Esophagus squamous epithelium (tissue), 5 donors: ENCODE measurements around the gene POU6F2. TPM values are rescaled to one million over a fixed set of nuclear protein-coding genes. Genes with fewer than 3 reads are reported as not detected.

Source experiments
- DNase-seq: peaks from one replicate; lab custom pipeline; 2025; lab: John Stamatoyannopoulos, UW
- H3K27ac ChIP-seq, 4 donors: fragments of 200-600 bp; sonication (generic); one replicate each; pipeline ENCODE4 v1.5.1; 2016 to 2019; ENCODE audit warnings: mild to moderate bottlenecking in 1 of 4
- H3K27me3 ChIP-seq, 4 donors: fragments of 200-600 bp; sonication (generic); 1 replicate in 3 of 4; 2 replicates in 1 of 4; pipeline versions ENCODE4 v1.5.1 to v1.6.0; 2017 to 2021; ENCODE audit warnings: antibody characterized with exemption in 1 of 4
- H3K36me3 ChIP-seq, 3 donors: fragments of 200-600 bp; sonication (generic); one replicate each; pipeline ENCODE4 v1.5.1; 2016 to 2019
- H3K4me1 ChIP-seq, 3 donors: fragments of 200-600 bp; sonication (generic); one replicate each; pipeline ENCODE4 v1.5.1; 2017 to 2019
- H3K4me3 ChIP-seq, 4 donors: fragments of 200-600 bp; sonication (generic); 1 replicate in 3 of 4; 2 replicates in 1 of 4; pipeline ENCODE4 v1.5.1; 2016 to 2019; ENCODE audit warnings: mild to moderate bottlenecking in 2 of 4, moderate library complexity in 1 of 4
- H3K9me3 ChIP-seq, 3 donors: fragments of 200-600 bp; sonication (generic); one replicate each; pipeline ENCODE4 v1.5.1; 2016 to 2019
- POLR2A ChIP-seq, 4 donors: fragments of 450-650 bp; IDR thresholded peaks; one replicate each; pipeline ENCODE4 v1.6.1; 2017; ENCODE audit warnings: antibody characterized with exemption in 4 of 4, mild to moderate bottlenecking in 4 of 4, moderate library complexity in 3 of 4
- WGBS, 2 donors: methylation state at CpG; one replicate each; pipeline ENCODE4 v1.1.5; 2018; 5-methylcytosine and 5-hydroxymethylcytosine counted together
- intact Hi-C: fragments of 100-400 bp; cut with DNase I; formaldehyde crosslinking; loops from one replicate; pipeline ENCODE4 v1.15.0; 2022
- small RNA-seq, 4 donors: library from RNA; depleted of rRNA; stranded (forward); fragments of <200 nt; gene quantifications; one replicate each; pipeline ENCODE3, GENCODE V24; 2016
- total RNA-seq, 4 donors: library from RNA; depleted of rRNA; stranded (reverse); fragments of >200 nt; gene quantifications; one replicate each; pipeline ENCODE4 v1.1.0, GENCODE V29; 2016
- TF ChIP-seq, protein P1 (sequence below), 6 experiments: fragments of 450-650 bp in 4 of 6; fragments of 200-600 bp in 2 of 6; sonication (generic) in 2 of 6; IDR thresholded peaks; one replicate each; pipeline ENCODE4 v1.5.1; 2016 to 2019; ENCODE audit warnings: antibody characterized with exemption in 6 of 6, mild to moderate bottlenecking in 4 of 6, moderate library complexity in 4 of 6
- donor health status: DM: yes; HTN: yes; CAD: no.

POU6F2 gene
- total RNA-seq, 4 donors from 2014 or later, result 0.76 to 1.6 TPM; not detected in 2

DNA sequence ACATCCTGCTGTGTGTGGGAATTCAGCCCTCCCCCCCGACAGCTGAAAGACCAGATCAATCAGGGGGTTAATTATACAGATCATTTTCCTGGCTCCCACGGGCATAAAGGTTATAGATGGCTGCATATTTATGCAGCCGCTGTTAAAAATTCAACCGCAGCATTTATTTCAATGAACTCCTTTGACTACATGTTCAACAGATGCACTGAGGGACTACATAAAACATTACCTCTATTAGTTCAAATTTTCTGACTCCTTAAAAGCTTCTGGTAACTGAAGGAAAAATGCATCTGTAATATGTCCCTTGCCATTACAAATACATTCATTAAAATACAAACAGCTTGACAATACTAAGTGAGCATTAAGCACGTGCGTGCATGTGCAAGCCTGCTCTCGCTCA is 538.8 kb downstream of the POU6F2 start:
- no peaks in the 10 kb centered on the region for H3K36me3 ChIP-seq
- 43 to 56% methylated on average over 7 of the region's 7 CpGs for WGBS, 2 donors
- H3K4me1 ChIP-seq, result peaks cover 0 to 6% (median 0%) of the 10 kb centered on the region in 3 donors
- no peaks in the 10 kb centered on the region for H3K27me3 ChIP-seq
- intact Hi-C loops, result no loop called here
- H3K4me3 ChIP-seq, result no peak overlapping the region
- DNase-seq, result no peak
- H3K27ac ChIP-seq, result no peak overlapping the region
- TF ChIP-seq, protein P1, sequence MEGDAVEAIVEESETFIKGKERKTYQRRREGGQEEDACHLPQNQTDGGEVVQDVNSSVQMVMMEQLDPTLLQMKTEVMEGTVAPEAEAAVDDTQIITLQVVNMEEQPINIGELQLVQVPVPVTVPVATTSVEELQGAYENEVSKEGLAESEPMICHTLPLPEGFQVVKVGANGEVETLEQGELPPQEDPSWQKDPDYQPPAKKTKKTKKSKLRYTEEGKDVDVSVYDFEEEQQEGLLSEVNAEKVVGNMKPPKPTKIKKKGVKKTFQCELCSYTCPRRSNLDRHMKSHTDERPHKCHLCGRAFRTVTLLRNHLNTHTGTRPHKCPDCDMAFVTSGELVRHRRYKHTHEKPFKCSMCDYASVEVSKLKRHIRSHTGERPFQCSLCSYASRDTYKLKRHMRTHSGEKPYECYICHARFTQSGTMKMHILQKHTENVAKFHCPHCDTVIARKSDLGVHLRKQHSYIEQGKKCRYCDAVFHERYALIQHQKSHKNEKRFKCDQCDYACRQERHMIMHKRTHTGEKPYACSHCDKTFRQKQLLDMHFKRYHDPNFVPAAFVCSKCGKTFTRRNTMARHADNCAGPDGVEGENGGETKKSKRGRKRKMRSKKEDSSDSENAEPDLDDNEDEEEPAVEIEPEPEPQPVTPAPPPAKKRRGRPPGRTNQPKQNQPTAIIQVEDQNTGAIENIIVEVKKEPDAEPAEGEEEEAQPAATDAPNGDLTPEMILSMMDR (IDR thresholded peaks at IDR 0.05), result no peak
- TF ChIP-seq POLR2A (IDR thresholded peaks at IDR 0.05), result no peak
- no peaks in the 10 kb centered on the region for H3K9me3 ChIP-seq

DNA sequence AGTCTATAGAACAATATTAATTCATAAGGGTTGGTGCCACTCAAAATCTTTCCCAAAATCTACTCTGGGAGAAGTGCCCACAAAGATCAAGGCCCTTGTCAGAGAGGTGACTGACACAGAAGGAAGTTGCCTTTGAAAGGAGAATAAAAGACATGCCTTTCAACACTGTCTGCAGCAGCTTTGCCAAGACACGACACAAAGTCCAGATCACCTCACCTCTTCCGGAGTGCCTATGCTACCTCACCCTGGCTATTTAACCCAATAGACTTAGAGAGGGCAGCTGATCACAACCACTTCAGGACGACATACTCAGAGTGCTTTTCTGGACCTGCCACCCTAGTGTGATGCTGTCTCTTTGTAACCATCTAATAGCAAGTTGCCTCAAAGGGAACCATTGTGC is 539.5 kb downstream of the POU6F2 start:
- intact Hi-C loops, result no loop called here
- TF ChIP-seq POLR2A (IDR thresholded peaks at IDR 0.05), result no peak
- TF ChIP-seq, protein P1 (IDR thresholded peaks at IDR 0.05), result no peak
- Histone ChIP-seq H3K36me3 (no peaks in the 10 kb centered on the region), H3K27me3 (no peaks in the 10 kb centered on the region), H3K4me1 (peaks cover 0 to 6% (median 0%) of the 10 kb centered on the region in 3 donors), H3K9me3 (no peaks in the 10 kb centered on the region), H3K27ac (no peak overlapping the region), H3K4me3 (no peak overlapping the region)
- WGBS, 2 donors, result 68 to 70% methylated on average over 3 of the region's 3 CpGs
- no peak for DNase-seq

Small RNA genes within 50 kb of the gene (small RNA-seq; reads per million reads assigned to genes)
- gene SNORA20B, result 0.27 to 0.50 (median 0.43) reads per million in 4 donors

Other genes with a start within 250 kb of the POU6F2 start
- 10 to 100 TPM; 14.3 to 25.5 (median 23.2) TPM for gene VPS41, start 68.7 kb upstream of the POU6F2 start, total RNA-seq